Fibroblast of skin of scalp (primary cell): ENCODE measurements around the gene AICDA.
"Not testable (repeated sequence)": the region's sequence is repeated elsewhere in the genome, so short reads cannot be mapped to it uniquely, and the experiment has no call there.

Experiments used
- DNase-seq: peaks from one replicate; pipeline ENCODE4 v3.0.0-alpha.2; 2013

The AICDA gene

GRCh38 chr12:8609061-8609570 is 3.5 kb downstream of the AICDA start:
- peak; percentile 48 for DNase-seq

DNA sequence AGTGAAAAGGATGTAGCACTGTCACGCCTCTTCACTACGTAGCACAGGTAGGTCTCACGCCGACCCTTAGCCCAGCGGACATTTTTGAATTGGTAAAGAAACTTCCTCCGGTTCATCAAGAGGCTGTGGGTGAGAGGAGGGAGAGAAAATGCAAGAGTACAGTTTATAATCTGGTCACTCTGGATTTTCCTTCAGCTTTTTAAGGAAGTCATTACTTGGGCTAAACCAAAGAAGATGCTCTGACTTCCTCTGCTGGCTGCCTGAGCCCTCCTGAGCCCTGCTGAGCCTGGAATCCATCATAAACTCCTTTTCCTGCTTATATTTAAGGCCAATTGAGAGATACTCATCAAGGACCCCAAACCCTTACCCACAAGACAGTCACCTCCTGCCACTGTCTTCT is 5.8 kb downstream of the AICDA start:
- DNase-seq: no peak

DNA sequence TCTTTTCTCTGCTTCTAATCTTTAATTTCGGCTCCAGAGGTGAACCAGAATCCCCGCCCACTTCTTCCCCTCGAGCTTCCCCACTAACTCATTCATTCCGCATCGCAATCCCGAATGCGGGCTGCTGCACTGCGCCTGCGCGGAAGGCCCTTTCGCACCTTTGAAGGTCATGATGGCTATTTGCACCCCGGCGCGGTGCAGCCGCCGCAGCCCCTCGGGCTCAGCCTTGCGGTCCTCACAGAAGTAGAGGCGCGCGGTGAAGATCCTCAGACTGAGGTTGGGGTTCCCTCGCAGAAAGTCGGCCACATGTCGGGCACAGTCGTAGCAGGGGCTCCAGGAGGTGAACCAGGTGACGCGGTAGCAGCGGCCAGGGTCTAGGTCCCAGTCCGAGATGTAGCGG is 7.6 kb downstream of the AICDA start:
- DNase-seq: no peak

DNA sequence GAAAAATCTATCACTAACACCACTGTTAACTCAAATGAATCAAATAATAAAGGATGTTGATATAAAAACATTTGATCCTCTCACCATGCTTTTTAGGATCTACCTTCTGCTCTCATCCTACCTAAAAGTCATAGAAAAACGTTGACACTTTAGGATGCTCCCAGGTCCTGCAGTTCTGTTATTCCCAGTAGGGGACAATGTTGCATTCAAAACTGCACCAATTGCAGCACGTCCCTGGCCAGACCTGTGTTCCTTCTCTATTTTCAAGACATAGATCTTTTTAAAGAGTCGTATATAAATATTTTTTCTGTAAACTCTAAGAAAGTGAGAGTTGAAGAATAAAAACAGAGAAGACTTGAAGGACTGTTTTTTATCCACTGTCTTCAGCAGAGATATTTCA is 8.8 kb downstream of the AICDA start:
- DNase-seq: no peak

- no peak for DNase-seq
Observed at GRCh38 chr12:8603286-8603685, 9.4 kb downstream of the AICDA start.

DNA sequence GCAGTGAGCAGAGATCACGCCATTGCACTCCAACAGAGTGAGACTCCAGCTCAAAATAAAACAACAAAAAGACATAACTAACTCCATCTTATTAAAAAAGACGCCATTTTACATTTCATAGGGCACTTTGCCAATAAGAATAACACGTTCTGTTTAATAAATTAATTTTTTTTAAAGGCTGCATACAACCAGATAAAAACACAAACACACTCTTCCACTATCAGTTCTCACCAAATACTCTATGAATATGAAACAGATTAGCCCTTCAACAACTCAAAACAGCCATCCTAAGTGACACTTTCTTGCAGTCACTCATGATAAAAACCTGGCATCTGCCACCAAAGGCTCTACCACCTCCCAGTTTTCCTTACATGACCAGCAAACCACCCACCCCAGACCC is 16.1 kb downstream of the AICDA start:
- DNase-seq: no peak

DNA sequence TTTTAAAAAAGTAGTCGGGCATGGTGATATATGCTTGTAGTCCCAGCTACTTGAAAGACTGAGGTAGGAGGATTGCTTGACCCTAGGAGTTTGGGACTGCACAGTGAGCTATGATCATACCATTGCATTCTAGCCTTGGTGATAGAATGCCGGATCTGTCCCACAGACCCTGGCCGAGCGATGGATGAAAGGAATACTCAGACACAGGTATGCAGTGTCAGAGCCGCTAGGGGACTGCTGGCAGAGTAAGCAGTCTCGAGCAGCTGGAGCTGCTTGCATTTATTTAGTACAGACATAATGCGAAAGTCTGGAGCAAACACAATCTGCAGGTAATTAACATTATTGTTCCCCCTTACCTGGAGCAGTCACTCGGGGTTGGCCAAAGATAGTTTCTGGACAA is 18.6 kb downstream of the AICDA start:
- DNase-seq: no peak

- no peak for DNase-seq
Observed at GRCh38 chr12:8593246-8593645, 19.4 kb downstream of the AICDA start.

GRCh38 chr12:8590842-8591545 is 21.7 kb downstream of the AICDA start:
- DNase-seq: no peak

- no peak for DNase-seq
Observed at GRCh38 chr12:8589679-8590078, 23.0 kb downstream of the AICDA start.

DNA sequence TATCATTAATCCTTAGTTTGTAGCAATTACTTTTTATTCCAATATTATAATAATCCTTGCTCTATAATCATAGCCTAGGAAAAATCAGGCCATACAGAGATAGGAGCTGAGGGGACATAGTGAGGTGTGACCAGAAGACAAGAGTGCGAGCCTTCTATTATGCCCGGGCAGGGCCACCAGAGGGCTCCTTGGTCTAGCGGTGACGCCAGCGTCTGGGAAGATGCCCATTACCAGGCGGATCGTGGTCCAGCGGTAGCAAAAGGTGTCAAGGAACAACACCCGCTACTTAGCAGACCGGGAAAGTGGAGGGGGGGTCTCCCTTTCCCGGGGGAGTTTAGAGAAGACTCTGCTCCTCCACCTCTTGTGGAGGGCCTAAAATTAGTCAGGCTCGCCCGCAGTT is 28.2 kb downstream of the AICDA start:
- not testable (repeated sequence) for DNase-seq

- DNase-seq: no peak
Observed at GRCh38 chr12:8584004-8584403, 28.7 kb downstream of the AICDA start.

GRCh38 chr12:8581098-8581784 is 31.4 kb downstream of the AICDA start:
- DNase-seq: no peak

GRCh38 chr12:8577879-8578278 is 34.8 kb downstream of the AICDA start:
- DNase-seq: no peak

- DNase-seq: no peak
Observed at GRCh38 chr12:8572507-8572906, 40.2 kb downstream of the AICDA start.

GRCh38 chr12:8566525-8566924 is 46.1 kb downstream of the AICDA start:
- DNase-seq: no peak

GRCh38 chr12:8566052-8566451 is 46.6 kb downstream of the AICDA start:
- DNase-seq: not testable (repeated sequence)

GRCh38 chr12:8564656-8565055 is 48.0 kb downstream of the AICDA start:
- no peak for DNase-seq

- no peak for DNase-seq
Observed at GRCh38 chr12:8563356-8563755, 49.3 kb downstream of the AICDA start.

GRCh38 chr12:8562310-8562709 is 50.3 kb downstream of the AICDA start:
- DNase-seq: no peak

DNA sequence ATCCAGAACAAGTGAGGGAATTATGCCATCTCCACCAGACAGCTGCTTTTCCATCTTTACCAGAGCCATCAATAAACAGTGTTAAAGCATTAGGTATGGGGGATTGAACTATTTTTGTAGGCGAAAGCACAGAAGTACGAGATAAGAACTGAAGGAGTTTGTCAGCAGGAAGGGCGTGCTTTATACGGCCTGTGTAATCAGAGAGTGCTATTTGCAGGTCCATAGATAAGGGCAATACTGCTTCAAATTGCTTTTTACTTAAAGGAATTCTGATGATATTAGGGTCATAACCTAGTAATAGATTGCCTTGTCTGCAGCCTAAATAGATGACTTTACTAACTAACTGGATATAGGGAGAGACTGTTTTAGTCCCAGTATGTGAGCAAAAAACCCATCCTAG is 51.6 kb downstream of the AICDA start:
- no peak for DNase-seq

DNA sequence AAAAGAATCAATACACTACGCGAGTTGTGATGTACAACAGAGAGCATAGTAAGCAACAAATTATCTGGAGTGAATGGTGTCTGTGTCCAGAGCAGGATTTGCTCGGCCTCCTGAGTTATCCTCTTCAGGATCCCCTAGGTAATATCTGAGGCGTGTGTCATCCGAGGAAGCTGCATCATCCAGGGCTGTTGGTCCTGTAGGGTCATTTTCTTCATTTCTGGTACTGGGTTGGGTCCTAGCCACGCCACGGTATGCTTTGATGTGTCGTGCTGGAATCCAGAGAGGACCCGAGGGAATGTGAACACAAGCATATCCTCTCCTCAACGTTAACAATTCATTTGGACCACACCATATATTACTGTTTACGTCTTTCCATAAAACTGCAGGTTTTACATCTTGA is 53.0 kb downstream of the AICDA start:
- peak; percentile 9 for DNase-seq

GRCh38 chr12:8556531-8557097 is 56.0 kb downstream of the AICDA start:
- no peak for DNase-seq
